ENCODE data around the gene CUTA. TPM values are rescaled to one million over a fixed set of nuclear protein-coding genes. Genes with fewer than 3 reads are reported as not detected.
A peak's percentile ranks its signal among the peaks of the same experiment; 100 is the strongest.

The CUTA gene
- total RNA-seq, 2 donors from 2014 or later = 198 to 219 TPM

GRCh38 chr6:33414592-33415271 lies 3.2 kb downstream of the CUTA start:
- Mint-ChIP-seq H3K9me3 (no peaks in the 10 kb centered on the region), H3K27ac (peak overlapping the region; percentile 77), H3K27me3 (ENCODE audit: insufficient read depth) (no peaks in the 10 kb centered on the region), H3K36me3 (ENCODE audit: low read depth) (peaks cover 40% of the 10 kb centered on the region), H3K4me1 (peaks cover 38% of the 10 kb centered on the region), H3K4me3 (no peak overlapping the region)
- H3K27ac ChIP-seq (ENCODE audit: low read depth, low read length) = no peak overlapping the region
- no peak overlapping the region for H3K9ac ChIP-seq (ENCODE audit: extremely low read depth, low read length, poor library complexity, severe bottlenecking)
- peaks cover 4% of the 10 kb centered on the region for H3K4me1 ChIP-seq (ENCODE audit: control insufficient read depth, insufficient read depth, low read length)
- H3K9me3 ChIP-seq (ENCODE audit: control insufficient read depth, low read length) = no peaks in the 10 kb centered on the region
- peaks cover 43% of the 10 kb centered on the region for H3K36me3 ChIP-seq (ENCODE audit: control insufficient read depth, insufficient read depth, low read length)
- DNase-seq = peak; percentile 66
- no peaks in the 10 kb centered on the region for H3K27me3 ChIP-seq (ENCODE audit: control insufficient read depth, insufficient read depth, low read length, poor library complexity, severe bottlenecking)
- WGBS, 2 experiments (ENCODE audit: insufficient coverage in 1 of 2, insufficient read length in 1 of 2) = 70 to 81% methylated on average over 2 to 12 of the region's 12 CpGs
- no peak overlapping the region for H3K4me3 ChIP-seq (ENCODE audit: low read length)
- TF ChIP-seq CTCF (conservative IDR thresholded peaks at IDR 0.05) = peak; percentile 75

- Histone ChIP-seq H3K36me3 (ENCODE audit: control insufficient read depth, insufficient read depth, low read length) (peaks cover 45% of the 10 kb centered on the region), H3K9ac (ENCODE audit: extremely low read depth, low read length, poor library complexity, severe bottlenecking) (no peak overlapping the region), H3K27me3 (ENCODE audit: control insufficient read depth, insufficient read depth, low read length, poor library complexity, severe bottlenecking) (no peaks in the 10 kb centered on the region), H3K4me1 (ENCODE audit: control insufficient read depth, insufficient read depth, low read length) (no peaks in the 10 kb centered on the region), H3K4me3 (ENCODE audit: low read length) (no peak overlapping the region), H3K9me3 (ENCODE audit: control insufficient read depth, low read length) (no peaks in the 10 kb centered on the region), H3K27ac (ENCODE audit: low read depth, low read length) (no peak overlapping the region)
- no peak for TF ChIP-seq CTCF (conservative IDR thresholded peaks at IDR 0.05)
- Mint-ChIP-seq H3K9me3 (no peaks in the 10 kb centered on the region), H3K27me3 (ENCODE audit: insufficient read depth) (no peaks in the 10 kb centered on the region), H3K27ac (peak overlapping the region; percentile 77), H3K4me1 (peaks cover 32% of the 10 kb centered on the region), H3K36me3 (ENCODE audit: low read depth) (peaks cover 40% of the 10 kb centered on the region), H3K4me3 (no peak overlapping the region)
- 91 to 94% methylated on average over 9 to 14 of the region's 14 CpGs for WGBS, 2 experiments (ENCODE audit: insufficient coverage in 1 of 2, insufficient read length in 1 of 2)
- DNase-seq = no peak
Observed at GRCh38 chr6:33413241-33414120, 4.4 kb downstream of the CUTA start.

DNA sequence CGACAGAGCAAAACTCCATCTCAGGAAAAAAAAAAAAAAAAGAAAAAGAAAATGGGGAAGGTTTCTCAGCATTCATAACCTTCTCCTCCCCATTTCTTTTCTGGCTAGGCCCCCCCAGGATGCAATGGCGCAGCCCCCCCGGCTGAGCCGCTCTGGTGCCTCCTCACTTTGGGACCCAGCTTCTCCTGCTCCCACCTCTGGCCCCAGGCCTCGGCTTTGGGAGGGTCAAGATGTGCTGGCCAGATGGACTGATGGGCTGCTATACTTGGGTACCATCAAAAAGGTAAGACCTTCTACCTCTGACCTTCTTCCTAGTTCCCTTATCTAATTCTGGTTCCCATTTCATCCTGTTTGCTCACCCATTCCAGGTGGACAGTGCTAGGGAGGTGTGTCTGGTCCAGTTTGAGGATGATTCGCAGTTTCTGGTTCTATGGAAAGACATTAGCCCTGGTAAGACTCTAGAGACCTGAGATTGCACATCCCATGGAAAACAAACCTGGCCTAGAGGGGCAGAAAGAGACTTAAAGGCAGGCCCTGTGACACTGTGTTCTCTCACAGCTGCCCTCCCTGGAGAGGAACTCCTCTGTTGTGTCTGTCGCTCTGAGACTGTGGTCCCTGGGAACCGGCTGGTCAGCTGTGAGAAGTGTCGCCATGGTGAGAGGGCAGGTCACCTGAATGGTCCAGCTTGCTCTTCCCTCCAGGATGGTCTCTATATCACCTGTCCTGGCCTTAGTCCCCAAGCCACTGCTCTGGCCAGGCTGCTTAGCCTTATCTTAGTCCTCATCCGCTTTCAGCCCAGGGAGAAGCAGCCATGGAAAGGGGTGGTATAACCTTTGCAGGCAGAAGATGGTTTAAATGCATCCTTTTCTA lies 5.5 kb downstream of the CUTA start:
- H3K27me3 Mint-ChIP-seq (ENCODE audit: insufficient read depth) = no peaks in the 10 kb centered on the region
- H3K4me1 ChIP-seq (ENCODE audit: control insufficient read depth, insufficient read depth, low read length) = no peaks in the 10 kb centered on the region
- peaks cover 29% of the 10 kb centered on the region for H3K4me1 Mint-ChIP-seq
- H3K4me3 ChIP-seq (ENCODE audit: low read length) = peak overlapping the region; percentile 95
- TF ChIP-seq CTCF (conservative IDR thresholded peaks at IDR 0.05) = no peak
- H3K9me3 Mint-ChIP-seq = no peaks in the 10 kb centered on the region
- peaks cover 47% of the 10 kb centered on the region for H3K36me3 Mint-ChIP-seq (ENCODE audit: low read depth)
- peaks cover 56% of the 10 kb centered on the region for H3K36me3 ChIP-seq (ENCODE audit: control insufficient read depth, insufficient read depth, low read length)
- peak overlapping the region; percentile 49 for H3K27ac Mint-ChIP-seq
- no peak for DNase-seq
- no peaks in the 10 kb centered on the region for H3K9me3 ChIP-seq (ENCODE audit: control insufficient read depth, low read length)
- 85 to 91% methylated on average over 2 to 9 of the region's 10 CpGs for WGBS, 2 experiments (ENCODE audit: insufficient coverage in 1 of 2, insufficient read length in 1 of 2)
- no peaks in the 10 kb centered on the region for H3K27me3 ChIP-seq (ENCODE audit: control insufficient read depth, insufficient read depth, low read length, poor library complexity, severe bottlenecking)
- no peak overlapping the region for H3K9ac ChIP-seq (ENCODE audit: extremely low read depth, low read length, poor library complexity, severe bottlenecking)
- no peak overlapping the region for H3K27ac ChIP-seq (ENCODE audit: low read depth, low read length)
- peak overlapping the region; percentile 69 for H3K4me3 Mint-ChIP-seq
